Skeletal muscle cell (primary cell): Measurements from ENCODE around the gene RFT1.
"Not testable (repeated sequence)": the region's sequence is repeated elsewhere in the genome, so short reads cannot be mapped to it uniquely, and the experiment has no call there.

ENCODE experiments used
- DNase-seq: peaks from one replicate; pipeline ENCODE4 v3.0.0-alpha.2; 2010; ENCODE audit warnings: low read depth
- H3K4me3 ChIP-seq: 2 replicates; pipeline ENCODE4 v1.5.1; 2011; ENCODE audit warnings: low read depth, mild to moderate bottlenecking, control low read depth, low read length, moderate library complexity

RFT1 gene

DNA sequence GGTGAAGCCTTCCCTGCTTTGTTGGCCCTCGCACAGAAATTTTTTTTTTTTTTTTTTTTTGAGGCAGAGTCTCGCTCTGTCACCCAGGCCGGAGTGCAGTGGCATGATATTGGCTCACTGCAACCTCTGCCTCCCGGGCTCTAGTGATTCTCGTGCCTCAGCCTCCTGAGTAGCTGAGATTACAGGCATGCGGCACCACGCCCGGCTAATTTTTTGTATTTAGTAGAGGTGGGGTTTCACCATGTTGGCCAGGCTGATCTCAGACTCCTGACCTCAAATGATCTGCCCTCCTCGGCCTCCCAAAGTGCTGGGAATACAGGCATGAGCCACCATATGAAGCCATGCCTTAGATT lies 20.8 kb upstream of the RFT1 start:
- not testable (repeated sequence) for H3K4me3 ChIP-seq, DNase-seq

GRCh38 chr3:53150247-53151085 lies 20.2 kb upstream of the RFT1 start:
- no peak overlapping the region for H3K4me3 ChIP-seq
- no peak for DNase-seq

DNA sequence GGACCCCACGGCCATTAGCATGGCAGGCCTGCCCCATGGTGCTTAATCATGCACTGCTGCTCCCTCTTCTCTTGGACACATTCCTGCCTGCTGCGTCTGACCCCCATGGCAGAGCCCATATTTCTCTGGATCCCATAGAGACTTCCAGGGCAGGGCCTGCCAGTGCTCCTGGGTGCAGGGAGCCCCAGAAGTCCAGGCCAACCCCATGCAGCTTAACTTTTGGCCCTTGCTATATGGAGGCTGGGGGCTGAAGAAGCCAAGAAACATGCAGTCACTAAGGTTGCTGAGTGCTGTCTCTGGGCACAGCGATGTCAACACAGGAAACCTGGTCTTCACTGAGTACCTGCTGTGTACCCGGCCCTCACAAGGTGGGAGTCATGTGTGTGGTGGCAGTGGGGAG lies 19.5 kb upstream of the RFT1 start:
- no peak overlapping the region for H3K4me3 ChIP-seq
- no peak for DNase-seq

DNA sequence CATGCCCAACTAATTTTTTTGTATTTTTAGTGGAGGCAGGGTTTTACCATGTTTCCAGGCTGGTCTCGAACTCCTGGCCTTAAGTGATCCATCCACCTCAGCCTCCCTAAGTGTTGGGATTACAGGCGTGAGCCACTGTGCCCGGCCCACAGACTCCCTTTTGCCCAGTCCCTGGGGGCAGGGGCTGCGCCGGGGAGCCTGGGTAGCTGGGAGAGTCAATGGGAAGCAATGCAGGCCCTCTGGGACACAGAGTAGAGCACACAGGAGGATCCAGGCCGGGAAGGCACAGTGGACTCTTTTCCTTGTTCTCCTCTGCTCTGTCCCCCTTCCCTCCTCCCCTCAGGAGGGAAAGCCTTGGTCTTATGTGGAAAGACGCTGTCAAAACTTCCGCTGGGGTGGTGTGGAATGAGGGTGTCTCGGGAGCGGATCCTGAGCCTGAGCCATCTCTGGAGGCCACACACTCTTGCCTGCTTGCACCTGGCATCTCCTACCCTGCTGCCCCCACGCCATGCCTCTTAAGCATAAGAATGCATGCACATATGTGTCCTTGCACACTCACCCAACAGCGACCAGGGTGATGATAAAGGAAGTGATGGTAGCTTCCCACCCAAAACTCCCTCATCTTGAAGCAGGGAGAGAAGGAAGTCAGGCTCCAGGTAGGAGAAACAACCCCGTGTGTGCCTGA lies 18.9 kb upstream of the RFT1 start:
- no peak overlapping the region for H3K4me3 ChIP-seq
- DNase-seq: no peak

- no peak overlapping the region for H3K4me3 ChIP-seq
- no peak for DNase-seq
These were observed 17.7 kb upstream of the RFT1 start for GRCh38 chr3:53147903-53148400.

DNA sequence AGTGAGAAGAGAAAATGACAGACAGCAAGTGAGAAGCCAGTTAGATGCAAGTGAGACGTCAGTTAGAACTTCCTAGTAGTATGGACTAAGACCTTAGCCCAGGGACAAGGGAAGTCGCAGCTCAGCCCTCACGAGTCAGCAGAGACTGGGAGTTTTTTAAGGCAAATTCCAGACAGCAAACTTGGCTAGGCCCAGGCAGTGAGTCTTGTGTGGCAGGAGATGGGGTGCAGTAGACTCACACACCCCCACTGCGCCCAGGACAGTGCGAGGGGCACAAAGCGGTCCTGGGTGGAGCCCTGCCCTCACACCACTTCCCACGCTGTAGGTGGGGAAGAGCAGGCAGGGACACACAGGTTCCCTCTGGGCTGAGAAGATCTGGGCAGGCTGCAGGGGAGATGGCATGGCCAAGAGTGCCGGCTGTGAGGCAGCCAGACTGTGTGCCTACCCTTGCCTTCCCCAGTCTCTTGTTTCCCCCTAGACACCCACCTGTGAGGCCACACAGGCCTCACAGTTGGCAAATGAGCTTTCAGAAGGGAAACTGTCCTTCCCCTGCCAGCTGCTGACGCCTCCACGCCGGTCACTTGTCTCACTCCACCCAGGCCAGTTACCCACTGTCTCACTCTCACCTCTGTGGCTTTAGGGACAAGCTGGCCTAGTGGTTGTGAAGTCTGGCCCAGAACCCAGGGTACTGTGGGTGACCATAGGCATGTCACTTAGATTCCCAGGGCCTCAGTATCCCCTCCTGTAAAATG lies 17.1 kb upstream of the RFT1 start:
- DNase-seq: no peak

DNA sequence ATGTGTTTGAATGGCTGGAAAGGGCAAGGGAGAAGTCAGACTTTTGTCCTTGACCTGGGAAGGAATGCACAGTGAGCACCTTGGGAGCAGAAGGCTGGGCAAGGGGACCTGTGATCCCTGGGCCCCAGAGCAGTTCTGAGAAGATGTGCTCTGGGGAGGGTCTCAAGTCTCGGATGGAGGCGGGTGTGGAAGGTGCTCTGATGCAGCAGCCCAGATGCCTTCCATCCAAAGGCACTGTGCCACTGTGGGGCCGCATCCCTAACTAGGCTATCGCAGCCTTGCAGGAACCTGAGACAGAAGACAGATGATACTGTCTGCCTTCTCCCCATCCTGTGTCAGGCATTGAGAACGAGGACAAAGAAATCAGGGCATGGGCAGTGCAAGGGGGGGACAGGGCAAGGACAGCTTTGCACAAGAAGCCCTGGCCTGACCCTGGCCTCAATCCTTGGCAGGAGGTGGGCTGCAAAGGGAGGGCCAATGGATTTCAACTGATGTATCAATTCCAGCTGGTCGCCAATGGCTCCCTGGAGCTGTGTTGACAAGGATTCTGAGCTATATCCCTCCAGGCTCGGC lies 16.2 kb upstream of the RFT1 start:
- DNase-seq: no peak
- H3K4me3 ChIP-seq: no peak overlapping the region

More for the DNA sequence above, 17.1 kb upstream of the RFT1 start:
- no peak overlapping the region for H3K4me3 ChIP-seq

DNA sequence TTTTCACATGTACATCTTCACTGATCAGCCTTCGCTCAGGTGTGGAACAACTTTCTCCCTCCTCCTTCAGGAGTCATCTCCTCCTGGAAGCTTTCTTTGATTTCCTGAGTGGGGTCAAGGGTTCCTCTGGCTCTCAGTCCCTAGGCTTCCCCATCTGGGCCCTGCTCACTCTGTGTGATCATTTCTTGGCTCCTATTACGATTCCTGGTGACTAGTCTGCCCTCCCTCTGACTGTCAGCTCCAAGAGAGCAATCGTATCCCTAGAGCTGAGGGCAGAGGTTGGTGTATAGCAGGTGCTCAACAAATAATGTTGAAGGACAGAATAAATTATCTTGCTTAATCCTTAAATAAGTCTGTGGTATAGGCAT lies 15.5 kb upstream of the RFT1 start:
- no peak overlapping the region for H3K4me3 ChIP-seq
- no peak for DNase-seq

GRCh38 chr3:53144862-53145712 lies 14.9 kb upstream of the RFT1 start:
- no peak for DNase-seq
- H3K4me3 ChIP-seq: no peak overlapping the region

- DNase-seq: no peak
- H3K4me3 ChIP-seq: no peak overlapping the region
These were observed 14.2 kb upstream of the RFT1 start for GRCh38 chr3:53144446-53144845.

DNA sequence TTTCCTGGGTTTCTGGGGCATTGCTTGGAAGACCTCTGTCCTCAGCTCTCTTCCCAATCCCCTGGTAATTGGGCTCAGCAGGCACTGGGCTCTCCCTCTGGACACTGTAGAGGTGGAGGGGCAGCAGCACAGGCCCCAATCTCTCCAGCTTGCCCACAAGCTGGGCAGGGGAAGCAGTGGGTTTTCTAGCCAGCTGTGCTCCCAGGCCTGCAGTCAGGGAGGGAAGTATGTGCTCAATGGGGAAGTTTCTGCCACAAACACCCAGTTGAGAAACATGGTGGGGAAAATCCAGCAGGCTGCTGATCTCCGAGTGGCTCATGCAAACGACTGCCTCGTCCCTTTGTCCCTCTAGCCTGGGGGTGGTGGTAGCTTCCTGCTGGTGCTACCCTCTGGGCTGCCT lies 12.8 kb upstream of the RFT1 start:
- no peak for DNase-seq
- H3K4me3 ChIP-seq: no peak overlapping the region

DNA sequence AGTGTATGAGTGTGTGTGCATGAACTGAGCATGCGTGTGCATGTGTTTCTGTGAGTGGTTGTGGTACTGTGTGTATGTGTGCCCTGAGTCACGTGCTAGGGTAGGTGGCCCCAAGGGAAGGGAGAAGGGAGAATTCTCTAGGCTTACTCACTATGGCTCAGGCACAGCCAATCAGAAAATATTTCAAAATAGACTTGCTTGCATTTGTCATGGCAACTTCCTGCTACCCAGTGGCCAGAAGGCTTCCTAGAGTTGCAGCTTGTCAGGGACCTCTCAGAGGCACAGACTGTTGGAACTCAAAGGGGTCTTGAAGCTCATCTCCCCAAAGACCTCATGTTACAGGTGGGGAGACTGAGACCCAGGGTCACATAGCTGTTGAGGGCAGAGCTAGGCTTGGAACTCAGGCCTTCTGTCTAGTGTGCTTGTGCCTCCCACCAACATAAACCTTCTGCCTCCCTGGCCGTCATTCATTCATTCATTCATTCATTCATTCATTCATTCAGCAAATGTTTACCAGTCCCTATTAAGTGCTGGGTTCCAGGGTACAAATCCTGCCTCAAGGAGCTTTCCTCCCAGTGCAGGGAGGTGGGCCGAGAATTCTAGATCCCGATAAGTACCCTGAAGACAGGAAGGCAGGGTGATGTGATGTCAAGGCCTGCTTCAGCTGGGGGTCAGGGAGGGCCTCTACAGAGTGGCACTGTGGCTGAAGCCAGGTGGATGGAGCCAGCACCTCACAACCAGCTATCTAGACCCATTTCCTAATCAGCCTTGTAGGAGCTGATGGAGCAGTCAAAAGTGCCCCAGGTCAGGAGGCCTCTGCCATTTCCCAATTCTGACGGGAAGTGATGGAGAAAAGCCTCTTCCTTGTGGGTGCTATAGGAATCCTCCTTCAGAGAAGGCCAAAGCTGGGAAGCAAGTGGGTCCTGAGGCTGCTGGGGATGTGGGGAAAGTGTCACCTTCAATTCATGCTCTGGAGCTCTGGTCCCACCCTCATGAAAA lies 10.9 kb upstream of the RFT1 start:
- peak; percentile 47 for DNase-seq
- no peak overlapping the region for H3K4me3 ChIP-seq

GRCh38 chr3:53139906-53140846 lies 9.9 kb upstream of the RFT1 start:
- DNase-seq: no peak
- H3K4me3 ChIP-seq: no peak overlapping the region

DNA sequence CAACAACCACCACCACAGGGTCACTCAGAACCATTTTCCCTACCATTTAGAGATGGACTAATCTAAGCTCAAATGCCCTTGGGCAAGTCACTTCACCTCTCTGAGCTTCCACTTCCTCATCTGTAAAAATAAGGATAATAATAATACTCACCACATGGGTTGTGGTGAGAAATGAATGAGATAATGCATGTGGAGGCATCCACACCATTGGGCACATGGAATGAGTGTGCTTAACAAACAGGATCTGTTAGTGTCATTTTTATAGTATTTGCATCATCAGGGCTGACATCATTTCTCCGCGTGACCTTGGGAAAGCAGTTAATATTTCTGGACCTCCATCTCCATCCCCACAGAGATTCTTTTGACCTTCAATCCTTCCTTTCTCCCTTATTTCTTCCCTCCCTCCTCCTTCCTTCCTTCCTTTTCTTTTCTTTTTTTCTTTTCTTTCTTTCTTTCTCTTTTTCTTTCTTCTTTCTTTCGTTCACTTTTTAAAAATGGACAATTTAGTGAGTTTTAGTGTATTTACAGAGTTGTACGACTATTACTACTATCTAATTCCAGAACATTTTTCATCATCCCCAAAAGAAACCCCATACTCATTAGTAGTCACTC lies 7.7 kb upstream of the RFT1 start:
- DNase-seq: no peak
- no peak overlapping the region for H3K4me3 ChIP-seq

DNA sequence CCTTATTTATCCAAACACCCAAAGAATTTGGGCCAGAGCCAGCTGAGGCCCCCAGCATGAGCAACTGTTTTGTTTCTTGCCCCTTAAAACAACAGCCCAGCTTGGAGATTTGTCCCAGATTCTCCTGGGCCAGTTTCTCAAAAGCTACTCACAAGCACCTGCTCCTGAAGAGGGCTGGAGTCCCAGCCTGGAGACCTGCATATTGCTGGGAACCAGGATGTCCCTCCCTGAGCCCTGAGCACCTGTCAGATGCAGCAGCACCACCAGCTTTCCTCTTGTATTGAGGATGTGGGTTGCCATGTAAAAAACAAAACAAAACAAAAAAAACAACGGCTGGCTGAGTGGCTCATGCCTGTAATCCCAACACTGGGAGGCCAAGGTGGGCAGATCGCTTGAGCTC lies 7.0 kb upstream of the RFT1 start:
- H3K4me3 ChIP-seq: no peak overlapping the region
- no peak for DNase-seq

DNA sequence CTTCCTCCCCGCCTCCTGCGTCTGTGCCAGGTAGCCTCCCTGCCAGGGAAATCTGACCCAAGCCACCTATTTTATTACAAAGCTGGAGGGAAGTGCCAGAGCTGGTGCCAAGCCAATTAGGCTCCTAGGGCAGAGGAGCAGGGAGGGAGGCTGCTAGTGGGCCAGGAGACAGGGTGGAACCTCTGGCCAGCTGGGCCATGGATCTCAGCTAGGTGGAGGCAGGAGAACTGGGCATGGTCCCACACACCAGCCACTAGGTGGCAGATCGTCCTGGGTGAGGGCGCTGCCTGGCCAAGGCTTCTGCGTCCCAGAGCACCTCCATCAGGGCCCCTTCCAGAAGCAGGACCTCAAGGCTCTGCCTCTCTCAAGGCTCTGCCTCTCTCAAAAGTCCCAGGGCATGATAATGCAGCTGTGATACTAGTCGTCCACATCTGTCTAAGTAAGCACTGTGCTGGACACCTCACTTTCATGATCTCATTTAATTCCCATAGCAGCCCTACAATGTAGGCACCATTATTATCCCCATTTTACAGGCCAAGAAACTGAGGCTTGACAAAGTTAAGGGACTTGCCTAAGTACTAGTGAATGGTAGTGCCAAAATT lies 4.5 kb upstream of the RFT1 start:
- no peak overlapping the region for H3K4me3 ChIP-seq
- peak; percentile 27 for DNase-seq
